OCI-M2 (cell line): ENCODE data around the gene MKNK1.

Source experiments
- DNase-seq: peaks from one replicate; lab custom pipeline; 2025; ENCODE audit not compliant: unreplicated experiment; lab: John Stamatoyannopoulos, UW

MKNK1 gene

GRCh38 chr1:46544561-46545240 lies 59.4 kb downstream of the MKNK1 start:
- DNase-seq, result peak; percentile 35

- no peak for DNase-seq
These were observed 60.1 kb downstream of the MKNK1 start for GRCh38 chr1:46543761-46544560.

DNA sequence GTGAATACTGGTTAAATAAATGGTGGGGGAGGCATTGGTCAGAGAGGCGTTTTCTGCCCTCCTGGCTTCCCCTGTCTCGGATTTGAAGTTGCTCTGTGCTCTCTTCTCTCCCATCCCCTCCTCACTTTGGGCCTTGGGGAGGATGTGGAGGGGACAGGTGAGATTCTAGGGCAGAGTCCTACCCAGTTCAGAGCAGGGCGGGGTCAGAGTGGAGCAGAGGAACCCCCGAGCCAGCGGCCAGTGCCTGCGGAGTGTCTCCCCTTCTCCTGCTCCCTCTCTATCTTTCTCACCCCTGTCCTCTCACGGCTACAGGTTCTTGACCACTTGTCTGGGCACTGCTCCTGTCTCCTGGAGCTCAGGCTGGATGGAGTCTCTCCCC lies 60.7 kb downstream of the MKNK1 start:
- no peak for DNase-seq

DNA sequence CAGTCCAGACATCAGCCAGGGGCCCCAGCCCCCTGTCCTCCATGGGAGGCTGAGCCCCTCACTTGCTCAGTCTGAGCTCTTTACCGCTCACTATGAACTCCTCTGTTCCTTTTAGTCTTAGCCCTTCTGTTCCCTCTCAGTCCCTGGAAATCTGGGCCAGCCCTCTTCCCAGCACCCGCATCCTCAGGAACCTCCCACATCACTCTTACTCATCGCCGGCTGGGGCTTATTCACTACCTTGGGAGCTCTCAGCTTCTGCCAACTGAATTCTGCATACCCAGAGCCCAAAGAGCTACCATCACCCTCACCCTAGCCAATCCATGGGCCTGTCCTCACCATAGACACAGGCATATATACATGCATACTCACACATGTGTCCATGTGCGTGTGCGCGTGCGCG lies 64.1 kb downstream of the MKNK1 start:
- DNase-seq, result no peak

DNA sequence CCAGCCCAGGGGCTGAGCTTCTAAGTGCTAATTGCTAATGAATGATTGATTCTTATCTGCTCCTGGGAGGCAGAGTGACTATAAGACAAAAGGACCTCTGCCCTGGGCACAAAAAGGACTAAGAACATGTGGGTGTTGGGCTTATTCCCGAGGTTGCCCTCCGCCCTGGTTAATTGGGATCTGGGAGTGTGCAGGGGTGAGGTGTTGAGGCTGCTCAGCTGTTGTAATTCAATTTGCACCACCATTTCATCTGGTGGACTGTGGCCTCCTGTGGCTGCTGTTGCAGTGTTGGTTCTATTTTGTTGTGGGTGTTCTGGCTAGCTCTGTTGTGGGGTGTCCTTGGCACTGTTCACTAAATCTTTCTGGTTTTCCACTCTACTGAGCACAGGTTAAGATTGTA lies 65.9 kb downstream of the MKNK1 start:
- no peak for DNase-seq

- DNase-seq, result no peak
These were observed 66.4 kb downstream of the MKNK1 start for GRCh38 chr1:46537651-46538050.

DNA sequence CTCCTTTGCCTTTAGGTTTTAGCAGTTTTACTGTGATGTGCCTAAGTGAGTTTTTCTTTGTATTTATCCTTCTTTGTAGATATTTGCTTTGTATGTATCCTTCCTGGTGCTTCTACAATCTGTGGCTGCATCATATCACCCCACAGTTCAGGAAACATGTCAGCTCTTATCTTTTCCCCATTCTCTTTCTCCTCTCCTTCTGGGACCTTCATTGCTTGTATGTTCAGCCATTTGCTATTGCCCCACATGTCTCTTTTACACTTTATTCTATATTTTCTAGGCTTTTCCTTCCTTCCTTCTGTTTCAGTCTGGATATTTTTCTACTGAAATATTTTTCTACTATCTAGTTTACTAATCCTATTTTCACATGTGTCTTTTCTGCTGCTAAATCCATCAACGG lies 67.5 kb downstream of the MKNK1 start:
- no peak for DNase-seq

- DNase-seq, result no peak
These were observed 69.0 kb downstream of the MKNK1 start for GRCh38 chr1:46535063-46535462.

GRCh38 chr1:46533179-46533864 lies 70.7 kb downstream of the MKNK1 start:
- no peak for DNase-seq

DNA sequence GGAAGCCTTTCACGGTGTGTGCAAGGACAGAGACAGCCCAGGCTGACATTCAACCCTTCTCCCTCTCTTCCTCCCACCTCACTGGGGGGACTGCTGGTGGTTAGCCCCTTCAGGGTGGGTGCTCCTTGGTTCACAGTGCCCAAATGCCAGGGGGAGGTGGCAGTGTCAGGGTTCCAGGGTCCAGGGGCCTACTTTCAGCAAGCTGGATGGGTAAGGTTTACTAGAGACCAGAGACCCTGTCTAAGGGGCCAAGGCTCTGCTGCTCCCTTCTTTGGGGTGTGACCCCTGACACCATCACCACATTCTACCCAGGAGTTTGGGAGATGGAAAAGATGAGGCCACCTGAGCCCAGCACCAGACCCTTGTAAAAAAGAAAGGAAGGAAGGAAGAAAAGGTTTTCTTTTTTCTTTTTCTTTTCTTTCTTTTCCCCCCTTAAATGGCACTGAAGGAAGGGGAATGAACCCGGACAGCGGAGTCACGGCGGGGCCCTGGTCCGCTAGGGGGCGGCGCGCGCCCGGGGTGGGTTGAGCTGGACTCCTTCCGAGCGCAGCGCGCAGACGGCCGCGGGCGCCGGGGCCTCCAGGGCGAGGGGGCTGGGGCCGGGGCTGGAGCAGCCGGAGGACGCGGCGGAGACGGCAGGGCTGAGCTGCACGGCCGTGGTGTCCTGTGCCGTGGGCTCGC lies 71.4 kb downstream of the MKNK1 start:
- no peak for DNase-seq

DNA sequence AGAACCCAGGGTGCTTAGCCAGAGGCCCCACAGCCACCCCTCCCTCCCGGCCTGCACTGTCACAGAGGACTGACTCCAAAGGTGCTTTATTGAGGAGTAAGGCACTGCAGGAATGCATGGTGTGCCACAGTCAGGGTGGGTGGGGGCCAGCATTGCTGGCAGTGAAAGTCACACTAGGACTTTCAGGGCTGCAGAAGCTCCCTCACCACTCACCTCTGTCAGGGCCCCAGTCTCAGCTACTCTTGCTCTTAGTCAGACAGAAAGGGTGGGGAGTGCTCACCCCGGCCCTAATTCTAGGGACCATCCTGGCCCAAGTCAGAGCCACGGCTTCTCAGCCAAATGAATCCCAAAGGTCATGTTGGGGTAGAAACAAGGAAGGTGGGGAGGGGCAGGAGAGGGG lies 72.0 kb downstream of the MKNK1 start:
- DNase-seq, result no peak

GRCh38 chr1:46530791-46531409 lies 73.2 kb downstream of the MKNK1 start:
- DNase-seq, result no peak

- DNase-seq, result no peak
These were observed 73.8 kb downstream of the MKNK1 start for GRCh38 chr1:46530311-46530710.

- no peak for DNase-seq
These were observed 74.9 kb downstream of the MKNK1 start for GRCh38 chr1:46529031-46529630.

GRCh38 chr1:46528297-46528955 lies 75.6 kb downstream of the MKNK1 start:
- no peak for DNase-seq

GRCh38 chr1:46527474-46528296 lies 76.4 kb downstream of the MKNK1 start:
- DNase-seq, result peak; percentile 16

- DNase-seq, result no peak
These were observed 77.3 kb downstream of the MKNK1 start for GRCh38 chr1:46526691-46527291.

DNA sequence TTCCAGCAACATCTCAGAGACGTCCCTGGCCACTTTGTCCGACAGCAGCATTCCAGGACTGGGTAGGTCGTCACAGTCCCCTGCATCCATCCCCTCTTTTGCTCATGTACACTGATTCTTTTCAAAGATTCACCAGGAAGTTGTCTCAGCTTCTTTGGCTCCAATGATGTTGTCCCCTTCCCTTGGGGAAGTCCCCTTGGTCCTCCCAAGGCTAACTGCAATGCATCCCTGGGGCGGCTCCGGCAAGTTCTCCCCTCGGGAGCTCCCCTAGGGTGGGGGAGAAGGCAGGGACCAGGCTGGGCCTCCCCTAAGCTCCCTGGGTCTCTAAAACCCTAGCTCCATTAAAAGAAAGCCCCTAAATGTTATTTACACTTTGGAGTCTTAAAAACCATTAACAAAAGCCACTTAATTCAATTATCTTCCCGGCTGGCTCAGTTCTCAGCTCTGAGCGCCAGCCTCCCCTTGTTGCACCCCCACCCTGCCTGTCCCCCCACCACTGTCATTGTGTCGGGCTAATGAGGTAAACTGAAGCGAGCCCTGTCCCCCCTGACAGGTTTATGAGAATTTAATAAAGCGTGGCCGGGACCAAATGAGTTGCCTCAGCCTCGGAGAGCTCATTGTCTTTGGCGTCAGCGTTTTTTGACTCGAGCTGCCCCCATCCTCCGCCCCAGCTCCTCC lies 77.9 kb downstream of the MKNK1 start:
- no peak for DNase-seq
